8988T (cell line): Measurements from ENCODE around the gene CDC73.

Experiments
- DNase-seq: peaks from one replicate; pipeline ENCODE4 v3.0.0; 2011

The CDC73 gene

GRCh38 chr1:193121616-193122593, at the start of gene CDC73:
CDC73 (plus strand) TSS chr1:193122031; CDS start chr1:193122201, 170 bp downstream.
- peak; percentile 77 for DNase-seq

- DNase-seq: no peak
These were observed 43.8 kb upstream of the CDC73 start for GRCh38 chr1:193077991-193078390.

GRCh38 chr1:193079187-193079586, 42.6 kb upstream of the CDC73 start:
- no peak for DNase-seq

- DNase-seq: no peak
These were observed 38.3 kb upstream of the CDC73 start for GRCh38 chr1:193083365-193084088.

- DNase-seq: no peak
These were observed 36.6 kb upstream of the CDC73 start for GRCh38 chr1:193085263-193085662.

GRCh38 chr1:193086342-193086741, 35.5 kb upstream of the CDC73 start:
- DNase-seq: no peak

- DNase-seq: no peak
These were observed 33.9 kb upstream of the CDC73 start for GRCh38 chr1:193087893-193088292.

- DNase-seq: no peak
These were observed 31.0 kb upstream of the CDC73 start for GRCh38 chr1:193090865-193091264.

GRCh38 chr1:193094112-193094511, 27.7 kb upstream of the CDC73 start:
- no peak for DNase-seq

GRCh38 chr1:193102662-193103061, 19.2 kb upstream of the CDC73 start:
- no peak for DNase-seq

GRCh38 chr1:193103759-193104501, 17.9 kb upstream of the CDC73 start:
- DNase-seq: no peak

GRCh38 chr1:193104502-193104906, 17.3 kb upstream of the CDC73 start:
- DNase-seq: peak; percentile 27

- peak; percentile 73 for DNase-seq
These were observed 16.7 kb upstream of the CDC73 start, which contains the start of gene GLRX2 for GRCh38 chr1:193104907-193105820. GLRX2 (minus strand) TSS chr1:193105414; CDS start chr1:193105382, 32 bp downstream.

GRCh38 chr1:193105821-193106177, 16.0 kb upstream of the CDC73 start:
- no peak for DNase-seq

GRCh38 chr1:193108471-193108870, 13.4 kb upstream of the CDC73 start:
- no peak for DNase-seq

GRCh38 chr1:193109619-193110018, 12.2 kb upstream of the CDC73 start:
- no peak for DNase-seq

GRCh38 chr1:193110246-193110645, 11.6 kb upstream of the CDC73 start:
- no peak for DNase-seq

GRCh38 chr1:193110864-193111263, 11.0 kb upstream of the CDC73 start:
- DNase-seq: no peak

- no peak for DNase-seq
These were observed 10.2 kb upstream of the CDC73 start for GRCh38 chr1:193111641-193112090.

- DNase-seq: no peak
These were observed 8.4 kb upstream of the CDC73 start for GRCh38 chr1:193113258-193113991.

GRCh38 chr1:193113992-193114332, 7.9 kb upstream of the CDC73 start:
- no peak for DNase-seq
